ENCODE measurements around the gene DUOX1. TPM values are rescaled to one million over a fixed set of nuclear protein-coding genes. Genes with fewer than 3 reads are reported as not detected.
A peak's percentile ranks its signal among the peaks of the same experiment; 100 is the strongest.

DUOX1 gene
- total RNA-seq, 2 experiments from 2014 or later = not detected

- ChIA-PET CTCF (no interaction called here), POLR2A (no interaction called here)
- no peak for DNase-seq
- H3K9me3 Mint-ChIP-seq = no peaks in the 10 kb centered on the region
- peaks cover 53% of the 10 kb centered on the region for H3K27me3 Mint-ChIP-seq
- H3K4me1 Mint-ChIP-seq = peaks cover 13% of the 10 kb centered on the region
- H3K4me3 Mint-ChIP-seq = no peak overlapping the region
- no peaks in the 10 kb centered on the region for H3K36me3 Mint-ChIP-seq (ENCODE audit: low read depth)
- H3K27ac Mint-ChIP-seq = no peak overlapping the region
These were observed 9.5 kb upstream of the DUOX1 start for GRCh38 chr15:45120081-45120972.

- POLR2A ChIA-PET = no interaction called here
- H3K4me3 Mint-ChIP-seq = no peak overlapping the region
- H3K36me3 Mint-ChIP-seq (ENCODE audit: low read depth) = no peaks in the 10 kb centered on the region
- peaks cover 12% of the 10 kb centered on the region for H3K4me1 Mint-ChIP-seq
- DNase-seq = no peak
- peaks cover 53% of the 10 kb centered on the region for H3K27me3 Mint-ChIP-seq
- no peak overlapping the region for H3K27ac Mint-ChIP-seq
- H3K9me3 Mint-ChIP-seq = no peaks in the 10 kb centered on the region
- CTCF ChIA-PET = no interaction called here
These were observed 8.8 kb upstream of the DUOX1 start for GRCh38 chr15:45121020-45121419.

- ChIA-PET POLR2A (no interaction called here), CTCF (interaction anchor here (0.6 to 0.7 kb wide), 2 partner anchors 326 to 705 kb away, joined by 3 read pairs; no protein-coding TSS in a partner anchor)
- H3K9me3 Mint-ChIP-seq = no peaks in the 10 kb centered on the region
- H3K36me3 Mint-ChIP-seq (ENCODE audit: low read depth) = no peaks in the 10 kb centered on the region
- no peak overlapping the region for H3K27ac Mint-ChIP-seq
- H3K4me3 Mint-ChIP-seq = no peak overlapping the region
- no peak for DNase-seq
- peaks cover 53% of the 10 kb centered on the region for H3K27me3 Mint-ChIP-seq
- peaks cover 12% of the 10 kb centered on the region for H3K4me1 Mint-ChIP-seq
These were observed 7.9 kb upstream of the DUOX1 start for GRCh38 chr15:45121706-45122417.

GRCh38 chr15:45122719-45123118, 7.1 kb upstream of the DUOX1 start:
- Mint-ChIP-seq H3K27ac (no peak overlapping the region), H3K36me3 (ENCODE audit: low read depth) (no peaks in the 10 kb centered on the region), H3K9me3 (no peaks in the 10 kb centered on the region), H3K27me3 (peaks cover 51% of the 10 kb centered on the region), H3K4me3 (no peak overlapping the region), H3K4me1 (peaks cover 5% of the 10 kb centered on the region)
- ChIA-PET CTCF (no interaction called here), POLR2A (no interaction called here)
- no peak for DNase-seq

- ChIA-PET CTCF (no interaction called here), POLR2A (no interaction called here)
- no peak for DNase-seq
- no peak overlapping the region for H3K27ac Mint-ChIP-seq
- H3K36me3 Mint-ChIP-seq (ENCODE audit: low read depth) = no peaks in the 10 kb centered on the region
- peaks cover 52% of the 10 kb centered on the region for H3K27me3 Mint-ChIP-seq
- no peak overlapping the region for H3K4me3 Mint-ChIP-seq
- H3K4me1 Mint-ChIP-seq = peaks cover under 1% of the 10 kb centered on the region
- no peaks in the 10 kb centered on the region for H3K9me3 Mint-ChIP-seq
These were observed 6.4 kb upstream of the DUOX1 start for GRCh38 chr15:45123397-45123796.

- Mint-ChIP-seq H3K27me3 (peaks cover 72% of the 10 kb centered on the region), H3K27ac (no peak overlapping the region), H3K4me3 (no peak overlapping the region), H3K9me3 (no peaks in the 10 kb centered on the region), H3K36me3 (ENCODE audit: low read depth) (no peaks in the 10 kb centered on the region), H3K4me1 (peaks cover 7% of the 10 kb centered on the region)
- DNase-seq = peak; percentile 45
- CTCF ChIA-PET = interaction anchor here (1.1 to 1.8 kb wide), 3 partner anchors 9 to 17 kb away, joined by 3 to 9 read pairs (median 3); no protein-coding TSS in a partner anchor
- POLR2A ChIA-PET = no interaction called here
These were observed 3.1 kb upstream of the DUOX1 start for GRCh38 chr15:45126535-45127158.

GRCh38 chr15:45128971-45129639, 689 bp upstream of the DUOX1 start:
- H3K9me3 Mint-ChIP-seq = no peaks in the 10 kb centered on the region
- H3K4me1 Mint-ChIP-seq = peaks cover 7% of the 10 kb centered on the region
- H3K4me3 Mint-ChIP-seq = no peak overlapping the region
- H3K27ac Mint-ChIP-seq = no peak overlapping the region
- H3K36me3 Mint-ChIP-seq (ENCODE audit: low read depth) = no peaks in the 10 kb centered on the region
- DNase-seq = no peak
- ChIA-PET CTCF (interaction anchor here (1.2 kb wide), 1 partner anchor 11 kb away, joined by 3 read pairs; no protein-coding TSS in a partner anchor), POLR2A (no interaction called here)
- peaks cover 83% of the 10 kb centered on the region for H3K27me3 Mint-ChIP-seq

- CTCF ChIA-PET = interaction anchor here (1.1 to 2.7 kb wide), 2 partner anchors 12 to 277 kb away, joined by 4 to 18 read pairs; no protein-coding TSS in a partner anchor
- H3K27me3 Mint-ChIP-seq = peaks cover 81% of the 10 kb centered on the region
These were observed 652 bp downstream of the DUOX1 start for GRCh38 chr15:45130291-45131000.

GRCh38 chr15:45131510-45131909, 1.7 kb downstream of the DUOX1 start:
- no peaks in the 10 kb centered on the region for H3K36me3 Mint-ChIP-seq (ENCODE audit: low read depth)
- ChIA-PET CTCF (interaction anchor here (0.6 to 2.7 kb wide), 4 partner anchors 13 to 1623 kb away, joined by 3 to 18 read pairs (median 3); no protein-coding TSS in a partner anchor), POLR2A (no interaction called here)
- no peak overlapping the region for H3K27ac Mint-ChIP-seq
- DNase-seq = no peak
- H3K27me3 Mint-ChIP-seq = peaks cover 77% of the 10 kb centered on the region
- no peaks in the 10 kb centered on the region for H3K9me3 Mint-ChIP-seq
- no peak overlapping the region for H3K4me3 Mint-ChIP-seq
- H3K4me1 Mint-ChIP-seq = peaks cover 17% of the 10 kb centered on the region

More at GRCh38 chr15:45130291-45131000, 652 bp downstream of the DUOX1 start:
- POLR2A ChIA-PET = no interaction called here
- Mint-ChIP-seq H3K36me3 (ENCODE audit: low read depth) (no peaks in the 10 kb centered on the region), H3K9me3 (no peaks in the 10 kb centered on the region), H3K4me3 (no peak overlapping the region), H3K4me1 (peaks cover 12% of the 10 kb centered on the region), H3K27ac (no peak overlapping the region)
- DNase-seq = no peak

- Mint-ChIP-seq H3K27me3 (peaks cover 71% of the 10 kb centered on the region), H3K36me3 (ENCODE audit: low read depth) (no peaks in the 10 kb centered on the region), H3K27ac (no peak overlapping the region), H3K4me1 (peaks cover 18% of the 10 kb centered on the region), H3K9me3 (no peaks in the 10 kb centered on the region), H3K4me3 (no peak overlapping the region)
- DNase-seq = no peak
- ChIA-PET POLR2A (no interaction called here), CTCF (interaction anchor here (1.3 kb wide), 1 partner anchor 67 kb away, joined by 3 read pairs; no protein-coding TSS in a partner anchor)
These were observed 3.2 kb downstream of the DUOX1 start for GRCh38 chr15:45132844-45133560.

GRCh38 chr15:45133561-45133920, 3.7 kb downstream of the DUOX1 start:
- CTCF ChIA-PET = interaction anchor here (1.3 kb wide), 1 partner anchor 66 kb away, joined by 3 read pairs; no protein-coding TSS in a partner anchor
- Mint-ChIP-seq H3K4me1 (peaks cover 16% of the 10 kb centered on the region), H3K27ac (no peak overlapping the region), H3K4me3 (no peak overlapping the region), H3K9me3 (no peaks in the 10 kb centered on the region), H3K36me3 (ENCODE audit: low read depth) (no peaks in the 10 kb centered on the region), H3K27me3 (peaks cover 66% of the 10 kb centered on the region)
- POLR2A ChIA-PET = no interaction called here
- DNase-seq = no peak

Data from activated CD4-positive, alpha-beta T cell treated with anti-CD3 and anti-CD28 coated beads, Interleukin-2, amount 10 ng/mL, durations not matched to agents 7 days and 5 days (primary cell).